Activated T-helper 1 cell treated with Interleukin-2 at 50 U/mL for 16 hours (primary cell): Measurements from ENCODE around the gene RNU11.
"Not testable (repeated sequence)": the region's sequence is repeated elsewhere in the genome, so short reads cannot be mapped to it uniquely, and the experiment has no call there.

Source experiments
- DNase-seq: peaks from one replicate; pipeline ENCODE4 v3.0.0-alpha.2; 2020; ENCODE audit warnings: low read depth

Gene RNU11

DNA sequence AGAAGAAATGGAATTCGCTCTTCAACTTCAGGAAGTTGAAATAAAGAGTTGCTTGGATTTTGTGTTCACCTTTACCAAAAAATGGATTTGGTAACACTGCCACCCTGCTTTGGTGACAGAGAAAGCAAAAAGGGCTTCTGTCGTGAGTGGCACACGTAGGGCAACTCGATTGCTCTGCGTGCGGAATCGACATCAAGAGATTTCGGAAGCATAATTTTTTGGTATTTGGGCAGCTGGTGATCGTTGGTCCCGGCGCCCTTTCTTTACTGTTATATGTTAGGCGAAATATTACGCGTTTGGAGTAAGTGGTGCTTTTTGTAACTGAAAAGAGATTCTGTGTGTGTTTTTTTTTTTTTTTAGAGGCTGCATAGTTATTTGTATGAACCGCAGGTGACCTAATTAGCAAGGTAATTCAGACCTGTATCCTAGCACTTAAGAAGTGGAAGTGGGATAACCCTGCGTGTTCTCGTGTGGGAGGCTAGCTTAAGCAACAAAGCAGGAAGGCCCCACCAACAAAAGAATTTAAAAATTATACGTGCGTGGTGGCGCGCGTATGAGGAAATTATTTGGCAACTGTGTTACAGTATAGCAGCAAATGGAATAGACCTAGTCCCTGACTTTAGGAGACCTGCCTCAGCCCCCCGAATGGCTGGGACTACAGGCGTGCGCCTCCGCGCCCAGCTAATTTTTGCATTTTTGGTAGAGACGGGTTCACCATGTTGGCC lies at the start of gene RNU11:
Gene RNU11 (plus strand): TSS at position 127 of the 725 bp plus-strand sequence.
- DNase-seq = peak; percentile 70

DNA sequence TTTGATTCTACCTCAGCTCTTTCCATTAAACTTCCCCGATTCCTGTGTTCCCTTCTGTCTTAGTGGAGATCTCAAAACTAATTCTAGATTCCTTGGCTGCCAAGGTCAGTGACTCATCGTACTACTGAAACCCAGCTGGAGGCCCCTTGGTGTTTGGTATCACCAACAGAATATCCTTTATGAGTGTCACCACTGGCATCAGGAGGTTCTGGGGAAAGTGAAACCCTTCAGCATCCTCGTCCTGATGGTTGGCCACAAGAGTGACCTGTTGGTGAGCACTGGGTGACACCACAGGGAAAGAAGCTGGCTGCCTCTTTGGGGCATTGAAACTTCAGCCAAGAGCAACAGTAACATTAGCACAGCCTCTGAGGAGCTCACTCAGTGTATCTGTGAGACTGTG lies 46.7 kb upstream of the RNU11 start:
- no peak for DNase-seq

DNA sequence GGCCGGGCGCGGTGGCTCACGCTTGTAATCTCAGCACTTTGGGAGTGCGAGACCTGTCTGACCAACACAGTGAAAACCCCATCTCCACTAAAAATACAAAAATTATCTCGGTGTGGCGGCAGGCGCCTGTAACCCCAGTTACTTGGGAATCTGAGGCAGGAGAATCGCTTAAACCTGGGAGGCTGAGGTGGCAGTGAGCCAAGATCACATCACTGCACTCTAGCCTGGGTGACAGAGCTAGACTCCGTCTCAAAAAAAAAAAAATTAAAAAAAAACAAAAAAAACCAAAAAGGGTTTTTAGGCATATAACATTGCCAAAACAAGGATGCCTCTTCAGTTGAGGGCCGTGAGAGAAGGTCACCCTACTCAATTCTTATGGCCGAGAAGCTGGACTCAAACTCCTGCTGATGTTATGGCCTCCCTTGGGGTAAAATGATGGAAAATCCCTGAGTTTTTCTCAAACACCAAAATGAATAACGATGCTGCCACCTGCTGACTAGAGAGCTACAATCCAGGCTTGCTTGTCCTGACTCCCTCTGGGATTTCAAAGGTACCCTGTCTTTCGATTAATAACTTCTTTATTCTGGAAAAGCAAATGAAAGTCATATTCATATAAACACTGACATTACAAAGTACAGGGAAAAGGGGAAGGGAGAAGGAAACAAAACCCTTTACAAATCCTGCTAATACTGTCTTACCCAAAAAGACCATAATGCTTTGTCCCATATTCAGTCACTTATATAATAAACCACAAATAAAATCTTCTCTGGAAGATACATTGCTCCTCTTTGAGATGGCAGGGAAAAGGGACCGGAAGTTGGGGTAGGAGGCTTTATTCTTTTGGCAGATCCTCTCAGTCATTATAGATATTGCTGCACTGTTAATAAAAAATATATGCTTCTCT lies 45.6 kb upstream of the RNU11 start:
- no peak for DNase-seq

DNA sequence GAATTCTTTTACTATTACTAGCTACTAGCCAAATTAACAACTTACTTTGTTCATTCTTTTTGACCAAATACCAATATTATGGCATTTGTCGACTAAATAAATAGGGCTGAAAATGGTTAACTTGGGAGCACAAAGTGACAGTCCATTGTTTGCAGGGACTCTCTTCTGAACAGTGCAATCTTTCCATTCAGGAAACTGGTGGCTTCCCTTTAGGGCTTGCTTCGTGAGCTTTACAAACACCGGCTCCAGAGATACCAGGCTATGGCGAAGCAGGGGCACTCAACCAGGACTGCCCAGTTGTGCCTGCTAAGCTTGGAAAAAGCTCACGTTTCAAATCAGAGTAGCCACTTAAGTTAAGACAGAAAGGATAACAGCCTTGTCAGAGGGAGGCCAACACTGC lies 44.0 kb upstream of the RNU11 start:
- DNase-seq = no peak

DNA sequence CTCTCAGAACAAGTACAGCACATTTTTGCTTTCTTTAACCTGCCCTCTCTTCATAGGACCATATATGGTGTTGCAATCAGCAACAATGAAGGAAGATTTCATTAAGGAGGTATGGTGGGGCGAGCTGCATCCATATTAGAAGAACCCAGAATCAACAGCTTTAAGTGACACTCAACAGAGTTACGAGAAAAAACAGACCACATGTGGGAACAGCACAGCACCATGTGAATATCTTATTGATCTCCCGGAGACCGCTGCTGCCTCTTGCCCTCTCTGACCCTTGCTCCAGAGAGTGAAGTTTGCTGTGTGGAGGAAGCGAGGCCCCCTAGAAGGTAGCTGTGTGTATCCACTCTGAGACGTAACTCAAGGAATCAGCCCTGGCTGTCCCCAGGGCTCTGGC lies 43.4 kb upstream of the RNU11 start:
- DNase-seq = no peak

DNA sequence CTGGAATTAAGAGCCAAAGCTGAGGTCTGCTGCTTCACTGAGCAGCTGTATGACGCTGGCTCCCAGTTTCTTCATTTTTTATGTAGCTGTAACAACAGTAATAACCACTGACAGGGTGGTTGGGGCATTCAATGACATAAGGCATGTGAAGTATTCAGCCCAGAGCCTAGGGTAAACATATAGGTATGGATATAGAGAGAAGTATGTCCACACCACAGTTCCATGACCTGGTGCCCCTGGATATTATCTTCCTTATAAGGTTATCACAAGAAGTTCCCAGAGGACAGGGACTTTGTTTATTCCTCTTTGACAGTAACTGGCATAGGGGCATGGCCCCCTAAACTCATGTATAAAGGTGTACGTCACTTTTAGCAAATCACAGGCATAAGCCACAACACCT lies 41.6 kb upstream of the RNU11 start:
- DNase-seq = no peak

DNA sequence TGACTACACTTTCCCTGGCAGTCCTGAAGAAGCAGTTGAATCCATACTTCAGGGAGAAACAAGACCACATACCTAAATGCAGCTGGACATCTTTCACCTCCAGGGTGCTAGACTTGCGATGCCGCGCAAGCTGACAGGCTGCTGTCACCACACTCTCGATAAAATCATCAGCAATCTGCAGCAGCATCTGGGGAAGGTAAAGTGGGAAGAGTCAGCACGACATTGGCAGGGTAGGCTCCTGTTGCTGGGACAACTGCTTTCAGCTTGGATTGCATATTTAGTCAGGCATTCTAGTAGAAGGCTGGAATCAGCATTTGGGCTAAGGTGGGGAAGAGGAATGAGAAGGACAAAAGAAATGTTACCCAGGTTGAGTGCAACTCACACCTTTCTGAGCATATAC lies 35.2 kb upstream of the RNU11 start:
- no peak for DNase-seq

DNA sequence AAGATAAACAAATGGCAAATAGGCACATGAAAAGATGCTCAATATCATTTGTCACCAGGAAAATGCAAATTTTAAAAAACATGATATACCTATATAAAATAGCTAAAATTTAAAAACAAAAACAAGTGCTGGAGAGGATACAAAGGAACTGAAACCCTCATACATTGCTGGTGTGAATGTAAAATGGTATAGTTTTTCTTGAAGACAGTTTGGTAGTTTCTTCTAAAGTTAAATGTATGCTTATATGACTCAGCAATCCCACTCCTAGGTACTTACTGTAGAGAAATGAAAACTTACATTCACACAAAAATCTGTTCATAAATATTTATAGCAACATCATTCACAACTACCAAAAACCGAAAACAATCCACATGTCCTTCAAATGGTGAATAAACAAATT lies 16.7 kb upstream of the RNU11 start:
- no peak for DNase-seq

DNA sequence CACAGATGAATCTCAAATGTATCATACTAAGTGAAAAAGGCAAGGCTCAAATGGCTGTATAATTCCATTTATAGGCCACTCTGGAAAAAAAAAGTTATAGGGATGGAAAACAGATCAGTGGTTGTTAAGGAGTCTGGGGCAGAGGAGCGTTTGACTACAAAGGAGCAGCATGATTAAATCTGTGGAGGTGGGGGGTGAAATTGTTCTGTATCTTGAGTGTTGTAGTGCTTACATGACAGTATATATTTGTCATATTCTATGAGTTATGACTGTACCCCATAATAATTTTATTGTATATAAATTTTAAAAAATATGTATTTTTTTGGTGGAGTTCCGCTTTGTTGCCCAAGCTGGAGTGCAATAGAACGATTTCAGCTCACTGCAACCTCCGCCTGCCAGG lies 15.8 kb upstream of the RNU11 start:
- DNase-seq = no peak

DNA sequence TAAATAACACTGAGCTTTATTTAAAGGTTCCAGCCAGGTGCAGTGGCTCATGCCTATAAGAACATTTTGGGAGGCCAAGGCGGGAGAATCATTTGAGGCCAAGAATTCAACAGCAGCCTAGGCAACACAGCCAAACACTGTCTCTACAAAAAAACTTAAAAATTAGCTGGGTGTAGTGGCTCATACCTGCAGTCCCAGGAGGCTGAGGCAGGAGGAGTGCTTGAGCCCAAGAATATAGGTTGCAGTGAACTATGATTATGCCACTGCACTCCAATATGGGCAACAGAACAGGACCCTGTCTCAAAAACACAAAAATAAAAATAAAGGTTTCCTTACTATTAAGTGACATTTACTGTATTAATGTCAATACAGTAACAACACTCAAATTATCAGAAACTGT lies 7.6 kb upstream of the RNU11 start:
- no peak for DNase-seq

DNA sequence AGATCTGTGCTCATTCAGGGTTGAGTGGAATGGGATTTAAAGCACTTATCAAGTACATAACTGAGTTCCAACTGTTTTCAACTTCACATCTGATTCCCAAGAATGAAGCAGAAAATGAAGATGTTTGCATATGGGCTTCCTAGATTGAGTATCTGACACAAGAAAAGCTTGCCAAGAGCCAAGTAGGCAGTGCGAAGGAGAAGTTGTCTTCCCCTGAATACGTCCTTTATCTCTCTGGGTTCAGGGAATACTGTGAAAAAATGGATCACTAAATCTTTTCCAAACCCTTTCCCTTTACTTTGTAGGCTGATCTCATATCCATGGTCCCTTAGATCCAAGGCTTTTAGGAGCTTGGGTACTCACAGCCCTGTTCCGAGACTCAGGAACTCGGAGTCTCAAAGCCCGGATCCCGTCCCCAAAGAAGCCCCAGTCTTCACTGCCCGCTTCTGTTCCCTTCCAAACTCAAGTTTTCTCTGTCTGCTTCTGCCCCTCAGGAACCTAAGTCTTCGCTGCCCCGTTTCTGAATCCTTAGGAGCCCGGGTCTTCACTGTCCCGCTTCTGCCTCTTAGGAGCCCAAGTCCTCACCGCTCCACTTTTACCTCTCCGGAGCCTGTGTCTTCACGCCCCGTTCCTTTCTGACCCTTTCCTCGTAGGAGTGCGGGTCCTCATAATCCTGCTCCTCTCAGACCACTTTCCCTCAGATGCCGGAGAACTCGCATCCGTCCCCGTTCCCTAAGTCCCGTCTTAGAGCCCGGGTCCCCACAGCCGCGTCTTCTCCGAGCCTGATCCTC lies 6.1 kb upstream of the RNU11 start:
- no peak for DNase-seq

DNA sequence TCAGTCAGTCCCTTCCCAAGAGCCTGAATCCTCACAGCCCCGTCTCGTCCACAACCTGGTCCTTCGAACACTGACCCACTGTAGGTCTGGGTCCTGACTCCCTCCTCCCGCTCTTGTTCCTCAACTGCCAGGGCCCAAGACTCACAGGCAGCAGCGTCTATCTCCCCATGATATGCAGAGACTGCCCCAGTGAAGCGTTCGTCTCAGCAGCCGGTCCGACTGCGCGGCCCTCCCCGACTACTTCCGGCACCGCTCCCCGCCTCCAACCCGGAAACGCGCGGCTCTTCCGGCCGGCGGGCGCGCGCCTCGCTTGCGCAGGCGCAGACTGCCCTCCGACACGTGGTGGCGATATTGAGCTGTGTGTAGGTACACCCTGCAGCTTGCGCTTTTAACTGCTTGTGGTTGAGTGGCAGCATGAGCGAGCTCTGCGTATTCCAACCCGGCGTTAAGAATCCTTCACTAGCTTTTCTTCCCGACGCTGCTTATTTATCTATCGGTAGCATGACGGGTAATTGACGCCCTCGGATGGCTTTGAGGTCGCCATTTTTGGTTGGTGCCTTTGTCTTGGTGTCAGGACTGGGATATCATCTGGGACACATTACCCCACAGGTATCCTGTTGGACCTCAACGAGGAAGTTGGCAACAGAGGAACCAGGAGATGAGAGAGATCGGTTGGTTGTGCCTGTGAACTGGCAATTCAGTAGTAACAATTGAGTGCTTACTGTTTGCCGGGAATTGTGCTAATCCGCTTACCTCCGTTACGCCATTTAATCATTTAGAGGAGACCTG lies 5.4 kb upstream of the RNU11 start, which contains the start of gene TAF12:
Gene TAF12 (minus strand): TSS at position 221 of the 789 bp plus-strand sequence. CDS start 20,986 bp downstream, outside the sequence.
- DNase-seq = peak; percentile 92

DNA sequence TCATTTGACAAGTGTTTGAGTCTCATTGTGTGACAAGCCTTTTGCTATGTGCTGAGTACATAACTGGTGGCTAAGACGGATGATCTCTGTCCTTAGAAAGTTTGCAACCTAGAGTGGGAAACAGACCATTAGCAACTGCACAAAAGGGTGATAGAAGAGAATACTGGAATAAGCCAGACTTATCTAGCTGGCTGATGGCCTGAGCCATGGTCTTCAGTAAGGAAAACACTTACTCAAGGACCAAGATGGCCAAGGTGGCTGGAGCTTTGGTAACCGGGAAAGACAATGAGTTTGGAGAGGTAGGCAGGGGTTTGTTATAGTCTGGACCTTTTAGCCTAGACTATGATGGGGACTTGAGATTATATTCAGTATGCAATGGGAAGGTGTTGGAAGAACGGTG lies 3.9 kb upstream of the RNU11 start:
- DNase-seq = no peak

DNA sequence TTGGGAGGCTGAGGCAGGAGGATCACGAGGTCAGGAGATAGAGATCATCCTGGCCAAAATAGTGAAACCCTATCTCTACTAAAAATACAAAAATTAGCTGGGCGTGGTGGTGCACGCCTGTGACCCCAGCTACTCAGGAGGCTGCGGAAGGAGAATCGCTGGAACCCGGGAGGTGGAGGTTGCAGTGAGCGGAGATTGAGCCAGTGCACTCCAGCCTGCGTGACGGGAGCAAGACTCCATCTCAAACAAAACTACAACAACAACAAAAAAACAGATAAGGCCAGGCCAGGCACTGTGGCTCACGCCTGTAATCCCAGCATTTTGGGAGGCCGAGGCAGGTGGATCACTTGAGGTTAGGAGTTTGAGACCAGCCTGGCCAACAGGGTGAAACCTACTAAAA lies 3.0 kb upstream of the RNU11 start:
- DNase-seq = not testable (repeated sequence)

DNA sequence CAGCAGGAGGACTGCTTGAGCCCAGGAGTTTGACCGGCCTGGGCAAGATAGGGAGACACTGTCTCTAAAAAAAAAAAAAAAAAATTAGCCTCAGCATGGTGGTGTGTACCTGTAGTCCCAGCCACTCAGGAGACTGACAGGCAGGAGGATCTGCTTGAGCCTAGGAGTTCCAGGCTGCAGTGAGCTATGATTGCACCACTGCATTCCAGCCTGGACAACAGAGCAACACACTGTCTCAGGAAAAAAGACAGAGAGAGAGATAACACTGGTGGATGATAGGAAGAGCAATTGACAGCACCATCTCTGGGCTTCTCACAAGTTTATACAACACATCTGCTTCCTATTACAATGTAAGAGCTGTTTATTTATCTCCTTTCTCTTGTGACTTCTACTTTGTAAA lies 2.4 kb upstream of the RNU11 start:
- no peak for DNase-seq

DNA sequence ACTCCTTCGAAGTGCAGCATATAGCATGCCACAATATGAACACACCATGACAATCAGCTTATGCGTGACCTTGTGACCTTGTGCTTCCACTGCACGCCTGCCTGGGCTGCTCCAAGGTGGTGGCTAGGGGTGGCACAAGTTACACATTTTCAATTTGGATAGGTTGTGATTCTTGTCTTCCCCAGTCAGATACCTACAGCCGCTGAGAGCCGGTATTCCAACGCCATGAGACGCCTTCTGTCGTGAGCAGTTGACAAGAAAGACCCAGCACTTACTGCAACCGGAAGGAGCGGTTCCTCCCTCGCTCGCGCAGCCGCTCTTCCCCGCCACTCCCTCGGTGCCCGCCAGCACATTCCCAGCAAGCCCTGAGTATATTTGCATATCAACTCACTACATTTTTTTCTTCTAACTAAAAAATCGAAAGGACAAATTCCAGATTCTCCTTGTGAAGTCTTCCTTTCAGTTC lies 359 bp upstream of the RNU11 start:
- DNase-seq = peak; percentile 83

DNA sequence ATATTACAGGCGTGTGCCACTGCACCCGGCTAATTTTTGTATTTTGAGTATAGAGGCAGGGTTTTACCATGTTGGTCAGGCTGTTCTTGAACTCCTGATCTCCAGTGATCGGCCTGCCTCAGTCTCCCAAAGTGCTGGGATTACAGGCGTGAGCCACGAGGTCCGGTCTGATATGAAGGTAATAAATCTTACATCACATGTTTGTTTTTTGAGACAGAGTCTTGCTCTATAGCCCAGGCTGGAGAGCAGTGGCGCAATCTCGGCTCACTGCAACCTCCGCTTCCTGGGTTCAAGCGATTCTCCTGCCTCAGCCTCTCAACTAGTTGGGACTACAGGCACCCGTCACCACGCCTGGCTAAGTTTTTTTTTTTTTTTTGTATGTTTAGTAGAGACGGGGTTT lies 4.7 kb downstream of the RNU11 start:
- not testable (repeated sequence) for DNase-seq

DNA sequence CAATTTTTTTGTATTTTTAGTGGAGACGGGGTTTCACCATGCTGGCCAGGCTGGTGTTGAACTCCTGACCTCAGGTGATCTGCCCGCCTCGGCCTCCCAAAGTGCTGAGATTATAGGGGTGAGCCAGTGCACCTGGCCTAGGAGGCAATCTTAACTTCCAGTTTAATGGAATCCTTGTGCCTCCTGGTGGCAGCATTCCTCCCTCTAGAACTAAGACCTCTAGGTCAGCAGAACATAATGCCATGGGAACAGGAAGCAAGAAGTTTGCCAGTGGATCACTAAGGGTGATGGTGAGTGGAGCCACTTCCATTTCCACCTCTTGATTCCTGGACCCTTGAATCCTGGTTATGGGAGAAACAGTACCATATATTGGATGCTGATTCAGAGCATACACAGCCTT lies 5.5 kb downstream of the RNU11 start:
- DNase-seq = not testable (repeated sequence)

DNA sequence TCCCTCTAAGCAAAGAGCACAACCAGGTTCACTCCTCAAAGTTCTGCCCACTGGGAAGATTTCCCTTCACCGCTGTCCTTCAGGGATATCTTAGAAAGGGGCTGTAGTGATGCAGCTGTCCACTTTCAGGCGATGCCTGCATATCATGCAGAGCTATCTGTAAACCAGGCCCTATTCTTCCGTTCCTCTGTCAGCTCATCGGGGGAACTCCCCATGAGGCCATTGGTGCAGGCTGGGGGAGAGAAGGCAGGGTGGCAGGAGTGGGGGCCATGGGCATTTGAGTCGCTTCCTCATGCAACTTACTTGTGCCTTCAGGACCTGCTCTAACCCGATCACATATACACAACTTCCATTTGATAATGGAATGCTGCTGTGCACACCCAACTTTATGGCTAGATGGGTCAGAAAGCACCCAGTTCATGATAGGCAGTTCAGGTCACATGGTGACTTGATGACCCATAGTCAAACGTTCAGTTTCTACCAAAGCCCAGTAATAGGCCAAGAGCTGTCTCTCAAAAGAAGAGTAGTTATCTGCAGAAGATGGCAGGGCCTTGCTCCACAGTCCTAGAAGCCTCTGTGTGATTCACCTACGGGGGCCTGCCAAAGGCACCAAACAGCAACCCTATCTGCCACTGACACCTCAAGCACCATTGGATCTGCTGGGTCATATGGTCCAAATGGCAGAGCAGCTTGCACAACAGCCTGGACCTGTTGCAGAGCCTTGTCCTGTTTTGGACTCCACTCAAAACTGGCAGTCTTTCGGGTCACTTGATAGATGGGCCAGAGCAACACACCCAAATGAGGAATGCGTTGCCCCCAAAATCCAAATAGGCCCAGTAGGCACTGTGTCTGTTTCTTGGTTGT lies 7.3 kb downstream of the RNU11 start:
- not testable (repeated sequence) for DNase-seq

DNA sequence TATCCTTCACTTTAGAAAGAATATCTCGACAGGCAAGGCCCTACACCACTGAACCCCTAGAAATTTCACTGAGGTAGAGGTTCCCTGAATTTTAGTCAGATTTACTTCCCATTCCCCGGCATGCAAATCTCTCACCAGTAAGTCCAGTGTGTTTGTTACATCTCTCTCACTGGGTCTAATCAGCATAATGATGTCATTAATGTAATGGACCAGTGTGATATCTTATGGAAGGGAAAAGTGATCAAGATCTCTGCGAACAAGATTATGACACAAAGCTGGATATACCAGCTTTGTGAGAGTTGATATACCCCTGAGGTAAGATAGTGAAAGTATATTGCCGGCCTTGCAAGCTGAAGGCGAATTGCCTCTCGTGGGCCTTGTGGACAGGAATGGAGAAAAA lies 7.9 kb downstream of the RNU11 start:
- DNase-seq = no peak
